Natural killer cell (primary cell): ENCODE results near the gene SIGLEC9. TPM values are rescaled to one million over a fixed set of nuclear protein-coding genes. Genes with fewer than 3 reads are reported as not detected.

Experiments used
- ATAC-seq, 3 donors: fragments of 150-1000 bp in 2 of 3; fragments of 200-7000 bp in 1 of 3; cut with Tn5 transposase; 1 replicate in 1 of 3; 2 replicates in 2 of 3; pipeline ENCODE4 v1.10.0; 2021; ENCODE audit warnings: mild to moderate bottlenecking in 2 of 3, moderate library complexity in 2 of 3
- DNase-seq, 2 donors: peaks; one replicate each; pipeline versions ENCODE4 v3.0.0 to v3.0.0-alpha.2; 2013 to 2021; ENCODE audit warnings: mixed read lengths in 1 of 2
- H3K27ac ChIP-seq: one replicate; pipeline ENCODE4 v1.5.1; 2013; ENCODE audit warnings: mild to moderate bottlenecking, low read length
- H3K27me3 ChIP-seq: one replicate; pipeline ENCODE4 v1.6.1; 2013; ENCODE audit warnings: low read length; ENCODE audit not compliant: control insufficient read depth, insufficient read depth
- H3K36me3 ChIP-seq: one replicate; pipeline ENCODE4 v1.6.1; 2013; ENCODE audit warnings: low read length; ENCODE audit not compliant: control insufficient read depth, insufficient read depth
- H3K4me1 ChIP-seq: one replicate; pipeline ENCODE4 v1.6.1; 2013; ENCODE audit warnings: low read length; ENCODE audit not compliant: control insufficient read depth, insufficient read depth
- H3K4me3 ChIP-seq: one replicate; pipeline ENCODE4 v1.5.1; 2013; ENCODE audit warnings: low read length
- H3K9me3 ChIP-seq: one replicate; pipeline ENCODE4 v1.6.1; 2013; ENCODE audit warnings: low read length; ENCODE audit not compliant: control insufficient read depth, insufficient read depth
- H3K27ac Mint-ChIP-seq, 2 donors: one replicate each; pipeline ENCODE4 v1.8.0; 2022; ENCODE audit warnings: mild to moderate bottlenecking in 2 of 2, mixed read lengths in 2 of 2, moderate library complexity in 1 of 2
- H3K27me3 Mint-ChIP-seq, 2 donors: one replicate each; pipeline ENCODE4 v1.8.0; 2022; ENCODE audit warnings: low read depth in 2 of 2, mixed read lengths in 2 of 2
- H3K36me3 Mint-ChIP-seq: one replicate; pipeline ENCODE4 v1.8.0; 2022; ENCODE audit warnings: mixed read lengths
- H3K4me1 Mint-ChIP-seq, 2 donors: one replicate each; pipeline ENCODE4 v1.8.0; 2022; ENCODE audit warnings: mixed read lengths in 2 of 2
- H3K4me3 Mint-ChIP-seq: one replicate; pipeline ENCODE4 v1.8.0; 2022; ENCODE audit warnings: mild to moderate bottlenecking, moderate library complexity, mixed read lengths
- H3K9me3 Mint-ChIP-seq, 2 donors: one replicate each; pipeline ENCODE4 v1.8.0; 2022; ENCODE audit warnings: mixed read lengths in 2 of 2
- WGBS: methylation state at CpG from one replicate; pipeline ENCODE4 v1.1.7; 2013; ENCODE audit warnings: missing lambda C conversion rate; ENCODE audit not compliant: insufficient coverage; 5-methylcytosine and 5-hydroxymethylcytosine counted together
- intact Hi-C: fragments of 100-400 bp; cut with micrococcal nuclease; formaldehyde crosslinking; loops from one replicate; pipeline ENCODE4 v1.14.2; 2022
- total RNA-seq, 4 donors: library from RNA; stranded (reverse); fragments of 120-200 nt in 1 of 4; gene quantifications; one replicate each; pipeline versions ENCODE4 v1.2.3 to v1.2.4, GENCODE V29; 2013 to 2022
- TF ChIP-seq, protein P1 (sequence below): fragments of 200-600 bp; IDR thresholded peaks from one replicate; pipeline ENCODE4 v1.8.0; 2022; ENCODE audit warnings: antibody characterized with exemption

Gene SIGLEC9
- total RNA-seq, 3 donors from 2014 or later (not counting 1 experiment from before 2014, with no cell fraction given): 13.0 to 15.3 (median 13.8) TPM

- H3K4me3 ChIP-seq: no peak overlapping the region
- intact Hi-C loops: no loop called here
- H3K27ac ChIP-seq: no peak overlapping the region
- H3K27me3 ChIP-seq: no peaks in the 10 kb centered on the region
- peaks cover 0 to 2% of the 10 kb centered on the region in 2 donors for H3K27me3 Mint-ChIP-seq
- H3K4me1 ChIP-seq: peaks cover 22% of the 10 kb centered on the region
- H3K27ac Mint-ChIP-seq: no peak overlapping the region
- no peak overlapping the region for H3K4me3 Mint-ChIP-seq
- TF ChIP-seq, protein P1, sequence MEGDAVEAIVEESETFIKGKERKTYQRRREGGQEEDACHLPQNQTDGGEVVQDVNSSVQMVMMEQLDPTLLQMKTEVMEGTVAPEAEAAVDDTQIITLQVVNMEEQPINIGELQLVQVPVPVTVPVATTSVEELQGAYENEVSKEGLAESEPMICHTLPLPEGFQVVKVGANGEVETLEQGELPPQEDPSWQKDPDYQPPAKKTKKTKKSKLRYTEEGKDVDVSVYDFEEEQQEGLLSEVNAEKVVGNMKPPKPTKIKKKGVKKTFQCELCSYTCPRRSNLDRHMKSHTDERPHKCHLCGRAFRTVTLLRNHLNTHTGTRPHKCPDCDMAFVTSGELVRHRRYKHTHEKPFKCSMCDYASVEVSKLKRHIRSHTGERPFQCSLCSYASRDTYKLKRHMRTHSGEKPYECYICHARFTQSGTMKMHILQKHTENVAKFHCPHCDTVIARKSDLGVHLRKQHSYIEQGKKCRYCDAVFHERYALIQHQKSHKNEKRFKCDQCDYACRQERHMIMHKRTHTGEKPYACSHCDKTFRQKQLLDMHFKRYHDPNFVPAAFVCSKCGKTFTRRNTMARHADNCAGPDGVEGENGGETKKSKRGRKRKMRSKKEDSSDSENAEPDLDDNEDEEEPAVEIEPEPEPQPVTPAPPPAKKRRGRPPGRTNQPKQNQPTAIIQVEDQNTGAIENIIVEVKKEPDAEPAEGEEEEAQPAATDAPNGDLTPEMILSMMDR: no peak
- ATAC-seq: no peak
- H3K36me3 ChIP-seq: peaks cover 15% of the 10 kb centered on the region
- peaks cover 28 to 32% of the 10 kb centered on the region in 2 donors for H3K4me1 Mint-ChIP-seq
- H3K9me3 ChIP-seq: no peaks in the 10 kb centered on the region
- no peaks in the 10 kb centered on the region for H3K36me3 Mint-ChIP-seq
- no peaks in the 10 kb centered on the region for H3K9me3 Mint-ChIP-seq
- DNase-seq: no peak
- 100% methylated on average over 1 of the region's 2 CpGs for WGBS
Observed at GRCh38 chr19:51172223-51172622, 47.5 kb downstream of the SIGLEC9 start.

DNA sequence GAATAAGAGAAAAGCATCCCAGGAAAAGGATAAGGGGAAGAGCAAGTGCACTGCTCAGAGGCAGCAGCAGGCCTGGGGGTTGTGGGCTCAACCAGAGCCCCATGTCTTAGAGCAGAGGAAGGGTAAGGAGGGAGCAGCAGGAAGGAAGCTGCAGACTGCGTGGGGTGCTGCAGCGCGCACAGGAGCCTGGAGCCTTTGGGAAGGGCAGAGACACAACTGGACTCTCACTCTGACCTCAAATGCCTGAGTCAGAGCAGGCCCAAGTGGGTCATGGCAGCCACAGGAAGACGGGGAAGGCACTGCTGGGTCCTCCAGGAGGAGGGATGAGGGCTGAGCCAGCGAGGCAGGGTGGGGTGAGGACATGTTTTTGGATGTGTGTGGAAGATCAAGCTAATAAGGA is 49.0 kb downstream of the SIGLEC9 start:
- peaks cover 7% of the 10 kb centered on the region for H3K4me1 ChIP-seq
- no peak for ATAC-seq
- H3K4me3 ChIP-seq: no peak overlapping the region
- WGBS: 65% methylated on average over 5 of the region's 5 CpGs
- Mint-ChIP-seq H3K27ac (no peak overlapping the region), H3K27me3 (peaks cover 0 to 2% of the 10 kb centered on the region in 2 donors), H3K4me3 (no peak overlapping the region), H3K9me3 (no peaks in the 10 kb centered on the region), H3K4me1 (peaks cover 14 to 17% of the 10 kb centered on the region in 2 donors), H3K36me3 (no peaks in the 10 kb centered on the region)
- intact Hi-C loops: no loop called here
- peaks cover 15% of the 10 kb centered on the region for H3K36me3 ChIP-seq
- no peaks in the 10 kb centered on the region for H3K27me3 ChIP-seq
- no peak overlapping the region for H3K27ac ChIP-seq
- H3K9me3 ChIP-seq: no peaks in the 10 kb centered on the region
- DNase-seq: no peak
- TF ChIP-seq, protein P1: no peak

DNA sequence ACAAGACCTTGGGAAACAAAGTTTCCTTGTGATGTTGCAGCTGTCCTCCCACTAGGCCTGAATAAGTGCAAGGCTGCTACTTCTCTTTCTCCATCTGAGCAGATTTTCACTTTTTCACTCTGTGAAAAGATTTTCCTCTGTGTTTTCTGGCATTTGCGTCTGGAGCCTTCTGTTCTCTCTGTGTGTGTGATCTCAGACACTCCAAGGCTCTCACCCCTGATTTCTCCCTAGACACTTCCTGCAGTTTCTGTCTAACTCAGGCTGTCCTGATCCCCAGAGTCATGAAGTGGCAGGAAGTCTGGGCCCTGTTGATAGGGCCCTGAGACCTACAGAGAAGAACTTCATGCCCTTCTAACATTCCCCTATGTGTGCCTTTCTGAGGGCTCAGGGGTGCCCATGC is 54.5 kb downstream of the SIGLEC9 start:
- no peaks in the 10 kb centered on the region for H3K36me3 ChIP-seq
- intact Hi-C loops: no loop called here
- Mint-ChIP-seq H3K9me3 (no peaks in the 10 kb centered on the region), H3K4me1 (peaks cover 9 to 20% of the 10 kb centered on the region in 2 donors), H3K4me3 (no peak overlapping the region), H3K27me3 (peaks cover 5 to 7% of the 10 kb centered on the region in 2 donors), H3K27ac (no peak overlapping the region), H3K36me3 (no peaks in the 10 kb centered on the region)
- WGBS: 65% methylated on average over 1 of the region's 1 CpG
- TF ChIP-seq, protein P1: no peak
- H3K4me3 ChIP-seq: no peak overlapping the region
- no peaks in the 10 kb centered on the region for H3K9me3 ChIP-seq
- ATAC-seq (no peak), DNase-seq (no peak)
- peaks cover 23% of the 10 kb centered on the region for H3K4me1 ChIP-seq
- H3K27me3 ChIP-seq: no peaks in the 10 kb centered on the region
- no peak overlapping the region for H3K27ac ChIP-seq

Other genes starting within 250 kb of the SIGLEC9 start
- not detected for gene KLK4, start 213.5 kb upstream of the SIGLEC9 start, total RNA-seq
- not detected for gene KLK5, start 171.9 kb upstream of the SIGLEC9 start, total RNA-seq
- gene KLK6, start 155.3 kb upstream of the SIGLEC9 start, total RNA-seq: not detected
- gene KLK7, start 141.0 kb upstream of the SIGLEC9 start, total RNA-seq: not detected
- gene KLK8, start 123.3 kb upstream of the SIGLEC9 start, total RNA-seq: not detected
- not detected for gene KLK10, start 105.2 kb upstream of the SIGLEC9 start, total RNA-seq
- not detected for gene KLK11, start 98.3 kb upstream of the SIGLEC9 start, total RNA-seq
- not detected for gene KLK12, start 89.9 kb upstream of the SIGLEC9 start, total RNA-seq
- not detected for gene KLK13, start 59.8 kb upstream of the SIGLEC9 start, total RNA-seq
- 1 to 10 TPM in 2 of 3 donors, under 1 TPM in 1; 0.64 to 1.3 (median 1.1) TPM for gene KLK14, start 42.0 kb upstream of the SIGLEC9 start, total RNA-seq
- gene CTU1, start 16.5 kb upstream of the SIGLEC9 start, total RNA-seq: 1 to 10 TPM; 2.5 to 6.5 (median 3.8) TPM
- 10 to 100 TPM; 48.6 to 56.0 (median 49.5) TPM for gene SIGLEC7, start 17.4 kb downstream of the SIGLEC9 start, total RNA-seq
- 1 to 10 TPM; 2.3 to 6.5 (median 6.0) TPM for gene CD33, start 100.2 kb downstream of the SIGLEC9 start, total RNA-seq
- not detected for gene SIGLECL1, start 126.2 kb downstream of the SIGLEC9 start, total RNA-seq
- not detected for gene IGLON5, start 186.7 kb downstream of the SIGLEC9 start, total RNA-seq
- under 1 TPM in 2 of 3 donors, not detected in 1; 0.52 to 0.68 TPM for gene VSIG10L, start 217.2 kb downstream of the SIGLEC9 start, total RNA-seq
- 10 to 100 TPM; 44.9 to 60.1 (median 55.0) TPM for gene ETFB, start 241.5 kb downstream of the SIGLEC9 start, total RNA-seq
- 10 to 100 TPM; 72.8 to 83.2 (median 75.3) TPM for gene CLDND2, start 244.1 kb downstream of the SIGLEC9 start, total RNA-seq
- 1,000 to 10,000 TPM; 2,907 to 3,894 (median 3,151) TPM for gene NKG7, start 247.7 kb downstream of the SIGLEC9 start, total RNA-seq